Transverse colon (tissue), 3 donors: ENCODE results near the gene CCDC40.

Experiments
- CTCF ChIP-seq, 5 experiments: fragments of 200-600 bp in 3 of 5; fragments of 450-650 bp in 2 of 5; sonication (generic) in 3 of 5; IDR thresholded peaks; 1 replicate in 2 of 5; 2 replicates in 3 of 5; pipeline ENCODE4 v1.5.1; 2016 to 2017; ENCODE audit warnings: antibody characterized with exemption in 5 of 5, inconsistent platforms in 3 of 5, mild to moderate bottlenecking in 2 of 5, moderate library complexity in 1 of 5
- EP300 ChIP-seq: sonication (generic); formaldehyde crosslinking; IDR thresholded peaks from one replicate; pipeline ENCODE4 v1.6.1; 2017; ENCODE audit warnings: antibody characterized with exemption, low read depth

DNA sequence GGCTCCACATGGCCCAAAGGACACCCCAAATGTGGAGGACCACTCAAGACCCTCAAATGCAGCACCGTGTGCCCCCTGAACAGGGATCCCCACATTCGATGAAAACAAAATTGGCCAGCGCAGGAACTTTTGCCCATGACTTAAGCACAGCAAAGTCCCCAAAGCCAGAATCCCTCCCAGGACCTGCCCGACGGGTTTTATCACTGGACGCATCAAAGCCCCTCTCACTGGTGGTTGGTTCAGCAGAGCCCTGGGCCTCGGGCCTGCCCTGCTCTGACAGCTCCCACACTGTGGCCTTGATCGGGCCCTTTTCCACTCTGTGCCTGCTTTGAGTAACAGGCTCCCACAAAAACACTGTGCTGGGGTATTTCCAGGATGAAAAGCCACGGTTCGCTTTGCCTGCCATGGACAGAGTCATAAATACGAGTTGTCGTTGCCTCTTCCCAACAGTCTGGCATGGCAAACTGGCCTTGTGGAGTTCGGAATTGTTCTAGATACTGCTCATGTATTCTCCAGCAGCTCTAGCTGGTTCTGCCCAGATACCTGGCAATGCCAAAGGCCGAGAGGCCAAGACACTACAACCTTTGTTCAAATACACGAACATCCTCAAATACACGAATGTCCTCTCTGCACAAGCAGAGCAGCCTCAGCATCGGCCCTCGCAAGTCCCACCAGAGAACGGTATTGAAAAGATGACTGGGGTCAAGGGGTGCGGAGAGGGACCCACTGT is 47.2 kb upstream of the CCDC40 start:
- TF ChIP-seq EP300, result no peak
- TF ChIP-seq CTCF (IDR thresholded peaks at IDR 0.05), result no peak
